ENCODE results near the gene DENND2A. TPM values are rescaled to one million over a fixed set of nuclear protein-coding genes. Genes with fewer than 3 reads are reported as not detected.
A peak's percentile ranks its signal among the peaks of the same experiment; 100 is the strongest.
"Not testable (repeated sequence)": the region's sequence is repeated elsewhere in the genome, so short reads cannot be mapped to it uniquely, and the experiment has no call there.

DENND2A gene
- total RNA-seq, 1 experiment from 2014 or later, result 2.2 TPM

GRCh38 chr7:140674356-140674800, 33.8 kb upstream of the DENND2A start:
- DNase-seq (ENCODE audit: low read depth), result no peak

GRCh38 chr7:140673774-140674155, 33.2 kb upstream of the DENND2A start:
- DNase-seq (ENCODE audit: low read depth), result no peak

- DNase-seq (ENCODE audit: low read depth), result no peak
Measured at GRCh38 chr7:140673063-140673773, 32.6 kb upstream of the DENND2A start.

- DNase-seq (ENCODE audit: low read depth), result no peak
Measured at GRCh38 chr7:140672382-140673062, 31.9 kb upstream of the DENND2A start, which contains the start of gene ADCK2. ADCK2 (plus strand) TSS chr7:140672945; CDS start chr7:140673331, 386 bp downstream.

GRCh38 chr7:140671966-140672365, 31.4 kb upstream of the DENND2A start:
- no peak for DNase-seq (ENCODE audit: low read depth)

GRCh38 chr7:140670343-140670935, 29.8 kb upstream of the DENND2A start:
- no peak for DNase-seq (ENCODE audit: low read depth)

GRCh38 chr7:140669862-140670261, 29.2 kb upstream of the DENND2A start:
- DNase-seq (ENCODE audit: low read depth), result not testable (repeated sequence)

GRCh38 chr7:140669352-140669751, 28.7 kb upstream of the DENND2A start:
- DNase-seq (ENCODE audit: low read depth), result no peak

GRCh38 chr7:140668641-140669040, 28.0 kb upstream of the DENND2A start:
- DNase-seq (ENCODE audit: low read depth), result no peak

- DNase-seq (ENCODE audit: low read depth), result no peak
Measured at GRCh38 chr7:140667476-140667875, 26.9 kb upstream of the DENND2A start.

GRCh38 chr7:140662938-140663337, 22.3 kb upstream of the DENND2A start:
- DNase-seq (ENCODE audit: low read depth), result not testable (repeated sequence)

GRCh38 chr7:140661124-140661523, 20.5 kb upstream of the DENND2A start:
- no peak for DNase-seq (ENCODE audit: low read depth)

- DNase-seq (ENCODE audit: low read depth), result no peak
Measured at GRCh38 chr7:140659856-140660255, 19.2 kb upstream of the DENND2A start.

- DNase-seq (ENCODE audit: low read depth), result no peak
Measured at GRCh38 chr7:140657891-140658290, 17.3 kb upstream of the DENND2A start.

- peak; percentile 49 for DNase-seq (ENCODE audit: low read depth)
Measured at GRCh38 chr7:140656548-140657515, 16.2 kb upstream of the DENND2A start.

- no peak for DNase-seq (ENCODE audit: low read depth)
Measured at GRCh38 chr7:140655511-140656408, 15.1 kb upstream of the DENND2A start.

GRCh38 chr7:140654661-140655060, 14.0 kb upstream of the DENND2A start:
- no peak for DNase-seq (ENCODE audit: low read depth)

GRCh38 chr7:140654109-140654387, 13.4 kb upstream of the DENND2A start:
- no peak for DNase-seq (ENCODE audit: low read depth)

- DNase-seq (ENCODE audit: low read depth), result peak; percentile 68
Measured at GRCh38 chr7:140653319-140654108, 12.9 kb upstream of the DENND2A start.

GRCh38 chr7:140650367-140650766, 9.8 kb upstream of the DENND2A start:
- DNase-seq (ENCODE audit: low read depth), result no peak

All from HT1080 (cell line).